Putamen (tissue), 1 donor: ENCODE measurements around the gene SPI1.

Source experiments
- DNase-seq: peaks from one replicate; pipeline ENCODE4 v3.0.0-alpha.2; 2016; ENCODE audit warnings: low spot score

SPI1 gene

DNA sequence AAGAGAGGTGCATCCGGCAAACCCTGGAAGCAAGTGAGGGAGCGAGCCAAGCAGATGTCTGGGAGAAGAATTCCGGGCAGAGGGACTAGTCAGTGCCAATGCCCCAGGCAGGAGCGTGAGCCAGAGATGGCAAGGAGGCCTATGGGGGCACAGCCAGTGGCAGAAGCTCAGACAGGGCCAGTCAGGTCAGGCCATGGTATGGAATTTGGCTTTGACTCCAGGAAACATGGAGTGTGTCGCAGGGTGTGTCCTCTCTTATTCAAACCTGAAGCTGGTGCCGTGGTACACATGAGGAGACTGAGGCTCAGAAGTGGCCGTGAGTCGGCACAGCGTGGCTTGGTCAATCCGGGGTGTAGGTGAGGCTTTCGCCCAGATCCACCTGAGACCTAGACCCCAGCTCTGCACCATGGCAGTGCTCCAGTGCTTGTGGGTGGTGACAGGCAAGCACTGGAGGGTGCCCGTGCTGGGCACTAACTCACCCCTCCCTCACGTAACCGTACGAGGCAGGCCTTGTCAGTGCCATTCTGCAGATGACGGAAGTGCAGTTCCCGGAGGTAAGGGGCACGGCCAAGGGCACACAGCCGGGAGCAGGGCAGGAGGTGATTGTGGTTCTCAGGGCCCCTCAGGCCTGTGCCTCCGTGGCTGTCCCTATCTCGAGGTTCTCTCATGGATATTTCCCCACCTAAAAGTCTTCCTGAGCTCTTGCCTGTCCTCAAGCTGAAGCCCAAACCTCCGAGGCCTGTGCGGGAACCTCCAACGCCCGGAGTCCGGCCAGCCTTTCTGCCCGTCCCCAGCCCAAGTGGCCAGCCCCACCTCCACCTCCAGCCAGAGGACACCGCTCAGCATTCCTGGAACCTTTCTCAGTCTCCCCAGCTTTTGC lies 10.6 kb upstream of the SPI1 start:
- no peak for DNase-seq

DNA sequence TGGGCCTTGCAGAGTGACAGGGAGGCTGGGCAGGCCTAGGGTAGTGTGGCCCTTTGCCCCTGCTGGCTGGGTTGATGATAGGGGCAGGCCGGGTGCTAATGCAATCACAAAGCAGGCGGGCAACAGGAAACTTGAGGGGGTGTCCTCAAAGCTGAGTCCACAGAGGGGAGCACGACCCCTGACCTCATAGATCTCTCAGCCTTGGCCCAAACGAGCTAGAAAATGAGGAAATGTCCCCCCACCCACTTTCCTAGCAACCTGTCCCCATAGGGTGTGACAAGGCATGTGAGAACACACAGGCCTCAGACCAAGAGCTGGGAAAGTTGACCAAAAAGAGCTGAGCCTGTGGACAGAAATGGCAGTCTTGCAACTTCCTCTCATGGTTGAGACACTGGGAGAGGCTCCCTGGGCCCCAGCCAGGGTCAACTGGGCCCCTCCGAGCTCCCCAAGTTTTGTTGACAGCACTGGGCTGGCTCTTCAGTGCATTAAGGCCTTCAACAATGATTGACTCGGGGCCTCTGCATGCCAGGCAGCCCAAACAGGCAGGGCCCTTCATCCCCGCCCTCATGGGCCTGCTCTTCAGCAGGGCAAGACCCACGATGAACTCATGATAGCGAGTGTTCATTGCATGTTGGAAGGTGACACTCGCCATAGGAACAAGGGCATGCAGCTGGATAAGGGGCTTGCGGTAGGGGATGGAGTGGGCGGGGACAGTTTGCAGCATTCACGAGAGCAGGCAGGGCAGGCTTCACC lies 9.8 kb upstream of the SPI1 start:
- DNase-seq: no peak

DNA sequence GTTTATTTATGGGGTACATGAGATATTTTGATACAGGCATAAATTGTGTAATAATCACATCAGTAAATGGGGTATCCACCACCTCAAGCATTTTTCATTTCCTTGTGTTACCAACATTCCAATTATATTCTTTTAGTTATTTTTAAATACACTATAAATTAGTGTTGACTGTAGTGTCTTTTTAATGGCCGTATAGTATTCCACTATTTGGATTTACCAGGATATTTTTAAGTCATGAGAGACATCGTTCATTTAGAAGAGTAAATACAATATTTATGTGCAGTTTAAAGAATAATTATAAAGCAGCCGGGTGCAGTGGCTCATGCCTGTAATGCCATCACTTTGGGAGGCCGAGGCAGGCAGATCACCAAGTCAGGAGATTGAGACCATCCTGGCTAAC lies 6.2 kb upstream of the SPI1 start:
- no peak for DNase-seq

DNA sequence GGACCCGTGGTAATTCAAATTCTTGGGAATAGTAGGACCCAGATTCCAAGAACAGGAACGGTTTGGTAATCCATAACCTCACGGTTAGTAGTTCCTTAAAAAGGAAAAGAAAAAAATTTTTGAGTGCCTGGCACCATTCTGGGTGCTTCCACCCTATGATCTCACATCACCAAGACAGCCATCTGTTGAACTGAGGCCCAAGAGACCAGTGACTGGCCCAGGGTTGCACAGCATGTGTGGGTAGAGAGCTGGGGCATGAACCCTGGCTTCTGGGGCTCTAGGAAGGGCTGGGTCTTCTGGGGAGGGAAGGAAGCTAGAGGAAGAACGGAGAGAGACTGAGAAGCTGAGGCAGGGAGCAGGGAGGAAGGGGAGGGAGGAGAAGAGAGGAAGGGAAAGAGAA lies 4.7 kb upstream of the SPI1 start:
- DNase-seq: no peak

DNA sequence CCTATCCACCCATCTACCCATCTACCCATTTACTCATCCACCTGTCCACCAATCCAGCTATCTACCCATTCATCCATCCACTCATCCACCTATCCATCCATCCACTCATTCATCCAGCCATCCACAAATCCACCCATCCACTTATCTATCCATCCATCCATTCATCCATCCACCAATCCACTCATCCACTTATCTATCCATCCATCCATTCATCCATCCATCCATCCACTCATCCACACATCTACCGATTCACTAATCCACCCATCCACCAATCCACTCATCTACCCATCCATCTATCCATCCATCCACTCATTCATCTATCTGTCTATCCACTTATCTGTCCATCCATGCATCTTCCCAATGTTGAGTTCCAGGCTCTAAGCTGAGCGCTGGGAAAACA lies 1.7 kb upstream of the SPI1 start:
- no peak for DNase-seq

DNA sequence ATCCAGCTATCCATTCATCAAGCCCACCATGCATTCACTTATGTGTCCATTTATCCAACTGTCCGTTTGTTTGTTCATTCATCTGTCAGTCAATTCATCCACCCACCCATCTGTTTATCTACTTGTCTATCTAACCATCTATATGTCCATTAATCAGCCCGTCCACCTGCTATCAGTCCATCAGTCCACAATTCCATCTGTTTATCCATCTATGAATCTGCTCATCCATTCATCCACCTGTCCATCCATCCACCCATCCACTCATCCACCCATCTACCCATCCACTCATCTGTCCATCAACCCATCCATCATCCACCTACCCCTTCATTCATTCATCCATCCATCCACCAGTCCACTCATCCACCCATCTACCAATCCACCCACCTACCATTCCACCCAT lies 970 bp upstream of the SPI1 start:
- no peak for DNase-seq

DNA sequence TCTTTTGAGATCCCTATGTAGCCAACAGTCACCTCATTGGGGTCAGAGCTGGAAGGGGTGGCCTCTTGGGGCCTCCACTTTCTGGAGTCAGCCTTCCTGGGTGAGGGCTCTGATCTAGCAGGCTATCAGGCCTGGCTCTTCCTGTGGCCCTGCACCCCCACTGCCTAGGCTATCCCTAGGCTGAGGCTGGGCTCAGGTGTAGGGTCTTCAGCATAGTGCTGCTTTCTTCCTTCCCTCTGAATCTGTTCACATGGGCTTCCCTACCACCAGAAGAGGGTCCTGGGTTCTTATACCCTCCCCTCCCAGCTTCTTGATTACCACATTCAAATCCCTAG lies 456 bp upstream of the SPI1 start:
- no peak for DNase-seq

DNA sequence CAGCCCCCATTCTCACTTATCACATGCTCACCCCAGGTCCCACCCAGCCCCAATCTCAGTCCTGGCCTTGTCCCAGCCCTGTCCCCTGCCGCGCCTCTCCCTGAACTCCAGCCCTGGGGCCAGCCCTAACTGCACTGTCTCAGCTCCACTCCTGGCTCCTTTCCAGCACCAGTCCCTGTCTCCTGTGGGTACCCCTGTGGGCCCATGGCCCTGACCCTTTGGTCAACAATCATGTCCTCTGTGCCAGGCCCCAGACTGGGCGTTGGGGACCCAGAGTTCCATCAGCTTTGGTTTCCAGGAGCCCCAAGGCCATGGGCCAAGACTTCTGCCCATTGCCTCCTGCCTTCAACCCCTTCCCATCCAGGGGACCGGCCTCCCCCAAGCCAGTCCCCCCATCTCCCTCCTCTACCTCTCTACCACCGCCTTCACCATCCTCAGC lies 757 bp downstream of the SPI1 start:
- no peak for DNase-seq

DNA sequence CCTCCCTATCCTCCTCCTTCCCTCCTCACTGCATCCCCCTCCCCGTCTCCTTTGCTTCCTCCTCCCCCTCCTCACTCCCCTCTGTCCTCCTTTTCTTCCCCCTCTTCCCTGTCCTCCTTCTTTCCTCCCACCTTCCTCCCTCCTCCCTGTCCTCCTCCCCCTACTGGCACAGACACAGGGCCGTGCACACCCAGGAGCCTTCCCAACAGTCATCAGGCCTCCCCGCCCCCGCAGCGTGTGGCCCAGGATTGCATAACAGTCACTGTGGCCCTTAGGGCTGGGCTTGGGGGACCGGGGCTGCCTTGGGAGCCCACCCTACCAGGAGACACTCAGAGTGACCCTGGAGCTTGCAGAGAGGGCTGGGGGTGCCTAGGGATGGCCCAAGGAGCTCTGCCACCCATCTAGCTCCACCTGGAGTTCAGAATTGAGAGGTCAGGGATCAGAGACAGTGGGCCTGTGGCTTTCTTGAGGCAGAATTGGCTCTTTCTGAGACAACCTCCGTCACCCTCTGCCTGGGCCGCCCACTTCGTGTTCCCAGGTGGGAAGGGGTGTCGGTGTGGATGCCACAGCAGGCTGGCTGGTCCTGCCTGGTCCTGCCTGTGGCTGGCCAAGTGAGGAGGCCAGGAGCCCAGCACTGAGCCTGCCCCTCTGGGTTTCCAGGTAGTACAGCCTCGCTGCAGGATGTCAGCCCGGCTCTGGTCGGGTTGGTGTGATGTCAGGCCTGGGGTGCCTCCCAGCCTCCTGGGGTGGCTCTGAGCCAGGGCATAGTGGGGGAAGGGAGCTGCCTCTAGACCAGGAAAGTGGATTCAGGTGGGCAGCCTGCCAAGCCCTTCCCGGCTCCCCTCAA lies 1.6 kb downstream of the SPI1 start:
- DNase-seq: no peak

DNA sequence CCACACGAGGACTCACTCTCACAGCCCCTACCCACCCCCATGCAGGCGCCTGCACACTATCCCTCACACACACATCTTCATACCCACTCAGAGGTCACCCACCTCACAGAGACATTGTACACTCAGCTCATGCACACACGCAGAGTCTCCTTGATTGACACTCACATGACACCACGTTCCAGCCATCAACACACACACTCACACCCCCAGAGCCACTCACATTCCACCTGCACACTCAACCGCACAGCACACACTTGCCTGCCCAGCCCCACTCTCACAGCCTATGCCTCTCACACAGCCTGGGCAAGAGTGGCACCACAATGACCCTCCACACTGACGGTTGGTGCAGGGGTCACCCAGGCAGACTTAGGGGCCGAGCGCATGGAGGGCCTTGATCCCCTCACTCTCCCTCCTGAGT lies 2.2 kb downstream of the SPI1 start:
- DNase-seq: no peak

DNA sequence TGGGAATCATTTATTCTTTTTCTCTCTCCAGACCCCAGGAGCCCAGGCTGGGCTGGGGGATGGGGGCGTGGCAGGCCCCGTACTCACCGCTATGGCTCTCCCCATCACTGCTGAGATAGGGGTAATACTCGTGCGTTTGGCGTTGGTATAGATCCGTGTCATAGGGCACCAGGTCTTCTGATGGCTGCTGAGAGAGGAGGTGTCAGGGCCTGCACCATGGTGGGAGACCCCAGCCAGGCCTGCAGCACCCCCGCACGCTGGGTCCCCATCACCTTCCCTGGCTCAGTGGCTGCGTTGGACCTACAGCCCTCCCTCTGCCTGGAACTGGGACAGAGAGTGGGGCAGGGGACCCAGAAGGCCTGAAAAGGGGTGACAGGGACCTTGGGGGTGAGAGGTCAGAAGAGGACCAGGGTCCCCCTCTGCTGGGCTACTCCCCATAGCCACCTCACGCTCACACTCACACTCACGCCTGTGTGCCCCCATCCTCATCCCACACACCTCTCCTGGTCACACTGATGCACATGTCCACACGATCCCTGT lies 2.7 kb downstream of the SPI1 start:
- no peak for DNase-seq

DNA sequence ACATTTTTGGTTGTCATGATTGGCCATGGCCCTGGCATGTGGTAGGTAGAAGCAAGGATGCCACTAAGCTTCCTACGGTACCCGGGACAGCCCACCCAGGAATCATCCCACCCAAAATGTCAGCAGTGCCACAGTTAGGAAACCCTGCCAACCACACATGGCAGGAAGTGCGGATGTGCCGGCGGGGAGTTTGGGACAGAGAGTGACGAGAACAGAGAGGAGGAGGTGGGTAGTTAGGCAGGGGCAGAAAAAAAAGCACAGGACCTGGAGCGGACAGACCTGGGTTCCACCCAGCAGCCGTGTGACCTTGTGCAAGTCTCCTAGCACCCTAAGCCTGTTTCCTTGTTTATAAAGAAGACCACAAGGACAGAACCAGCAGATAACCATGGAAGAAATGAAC lies 3.3 kb downstream of the SPI1 start:
- DNase-seq: no peak

DNA sequence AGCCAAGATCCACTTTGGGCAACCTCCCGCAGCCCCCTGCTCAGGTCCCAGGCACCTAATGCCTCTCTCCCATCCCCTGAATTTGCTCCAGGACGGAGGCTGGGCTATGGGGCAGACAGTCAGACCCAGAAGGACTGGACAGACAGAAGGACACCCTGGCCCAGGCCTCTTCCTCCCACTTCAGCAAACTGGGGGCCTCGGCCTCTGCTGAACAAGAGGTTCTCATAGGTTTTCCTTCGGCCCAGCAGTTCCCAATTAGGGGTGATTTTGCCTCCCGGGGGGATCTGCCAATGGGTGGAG lies 3.7 kb downstream of the SPI1 start:
- no peak for DNase-seq

DNA sequence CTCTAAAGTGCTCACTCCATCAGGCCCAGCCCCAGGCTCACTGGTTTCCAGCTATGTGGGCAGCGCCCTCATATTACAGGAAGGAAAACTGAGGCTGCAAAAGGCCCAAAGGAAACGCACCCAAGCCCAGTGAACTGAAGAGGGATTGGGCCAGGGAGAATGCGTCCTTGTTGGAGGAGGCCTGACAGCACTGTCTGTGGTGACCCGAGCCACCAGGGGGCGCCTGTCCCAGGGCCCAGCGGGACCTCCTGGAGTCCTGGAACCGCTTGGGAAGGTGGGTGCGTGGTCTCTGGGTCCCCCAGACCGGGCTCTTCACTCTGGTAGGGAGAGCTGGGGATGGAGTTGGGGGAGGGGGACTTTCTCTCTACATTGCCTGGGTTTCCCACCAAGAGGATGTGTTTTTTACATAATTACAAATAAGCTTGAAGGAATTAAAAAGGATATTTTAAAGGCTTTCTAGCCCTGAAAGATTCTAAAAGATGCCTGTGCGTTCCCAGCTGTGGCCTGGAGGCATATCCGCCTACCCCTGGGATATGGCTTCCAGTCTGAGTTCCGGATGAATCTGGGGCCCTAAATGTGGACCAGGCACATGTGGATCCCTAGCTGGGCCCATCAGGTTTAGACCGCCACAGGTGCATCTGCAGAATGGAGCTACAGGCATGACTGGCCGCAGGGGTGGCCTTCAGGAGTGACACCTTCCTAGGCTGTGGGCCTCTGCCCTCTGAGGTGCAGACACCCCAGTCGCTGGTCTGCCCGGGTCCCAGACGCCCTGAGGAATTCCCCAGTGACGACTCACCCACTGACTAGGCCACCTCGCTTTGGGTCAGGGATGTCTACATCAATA lies 4.2 kb downstream of the SPI1 start:
- peak; percentile 56 for DNase-seq

DNA sequence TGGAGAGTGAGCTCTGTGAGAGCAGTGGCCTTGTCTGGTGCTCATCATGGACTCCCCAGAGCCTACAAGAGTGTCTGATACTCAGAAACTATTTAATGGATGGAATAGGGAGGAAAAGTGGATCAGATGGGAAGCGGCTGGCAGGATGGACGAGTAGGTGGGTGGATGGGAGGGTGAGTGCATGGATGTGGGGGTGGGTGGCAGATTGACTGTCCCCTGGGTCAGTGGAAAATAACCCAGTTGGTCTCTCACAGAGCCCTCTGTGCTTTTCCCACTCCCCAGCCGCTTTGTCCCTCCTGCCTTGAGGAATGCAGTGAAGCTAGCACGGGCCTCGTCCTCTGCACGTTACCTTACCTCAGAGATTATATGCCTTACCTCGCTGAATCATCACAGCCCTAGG lies 5.9 kb downstream of the SPI1 start:
- no peak for DNase-seq

DNA sequence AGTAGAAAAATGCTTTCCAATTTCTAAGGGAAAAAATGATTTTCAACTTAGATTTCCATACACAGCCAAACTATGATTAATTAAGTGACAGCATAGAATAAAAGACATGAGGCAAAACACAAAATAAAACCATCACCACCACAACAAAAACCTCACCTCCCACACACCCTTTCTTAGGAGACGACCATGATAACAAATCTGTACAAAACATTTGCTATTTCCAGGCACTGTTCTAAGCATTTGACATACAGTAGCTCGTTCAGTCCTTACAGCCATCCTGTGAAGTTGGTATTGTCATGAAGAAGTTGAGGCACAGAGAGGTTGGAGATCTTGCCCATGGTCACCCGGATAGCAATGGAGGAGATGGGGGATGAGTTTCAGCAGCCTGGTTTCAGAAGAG lies 8.7 kb downstream of the SPI1 start:
- DNase-seq: no peak

DNA sequence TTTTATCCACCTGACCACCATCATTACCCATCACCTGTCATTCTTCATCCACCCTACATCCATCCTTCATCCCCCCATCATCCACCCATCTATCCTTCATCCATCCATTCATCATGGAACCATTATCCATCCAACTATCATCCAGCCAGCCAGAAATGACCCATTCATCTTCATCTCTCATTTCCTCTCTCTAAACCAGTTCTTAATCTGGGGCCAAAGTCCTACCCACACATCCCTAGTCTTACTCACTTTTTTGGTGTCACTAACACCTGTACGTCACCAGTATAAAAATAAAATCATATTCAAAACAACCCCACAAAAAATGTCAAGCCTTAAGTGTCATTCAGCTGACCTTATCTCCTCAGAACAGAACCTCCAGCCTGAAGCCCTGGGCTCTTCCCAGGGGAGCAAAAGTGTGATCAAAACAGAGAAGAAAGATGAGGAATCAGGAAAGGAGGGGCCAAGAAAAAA lies 12.3 kb downstream of the SPI1 start:
- no peak for DNase-seq

DNA sequence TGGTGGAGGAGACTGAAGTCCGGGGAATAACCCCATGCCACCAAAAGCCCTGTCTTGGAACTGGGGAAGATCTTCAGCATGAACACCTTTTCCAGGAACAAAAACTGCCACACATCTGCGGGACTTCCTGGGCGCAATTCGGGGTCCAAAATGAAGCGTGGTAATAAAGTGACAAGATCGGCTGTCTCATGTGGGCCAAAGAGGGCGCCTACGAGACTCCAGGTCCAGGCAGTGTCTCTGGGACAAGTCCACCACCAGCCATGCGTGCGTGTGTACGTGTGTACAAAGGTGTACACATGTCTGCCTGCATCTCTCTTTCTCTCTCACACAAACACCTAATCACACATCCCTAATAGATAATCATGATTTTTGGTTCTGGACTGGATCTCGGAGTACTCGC lies 16.9 kb downstream of the SPI1 start:
- DNase-seq: no peak

DNA sequence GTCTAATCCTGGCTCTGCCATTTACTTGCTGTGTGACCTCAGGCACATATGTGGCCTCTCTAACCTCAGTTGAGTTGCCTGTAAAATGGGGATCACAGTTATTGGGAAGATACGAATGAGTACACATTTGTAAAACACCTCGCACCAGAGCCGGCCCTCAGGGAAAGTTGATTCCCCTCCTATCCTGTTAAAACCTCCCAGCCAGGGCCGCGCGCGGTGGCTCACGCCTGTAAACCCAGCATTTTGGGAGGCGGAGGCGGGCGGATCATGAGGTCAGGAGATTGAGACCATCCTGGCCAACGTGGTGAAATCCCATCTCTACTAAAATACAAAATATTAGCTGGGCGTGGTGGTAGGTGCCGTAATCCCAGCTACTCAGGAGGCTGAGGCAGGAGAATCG lies 18.0 kb downstream of the SPI1 start:
- no peak for DNase-seq

DNA sequence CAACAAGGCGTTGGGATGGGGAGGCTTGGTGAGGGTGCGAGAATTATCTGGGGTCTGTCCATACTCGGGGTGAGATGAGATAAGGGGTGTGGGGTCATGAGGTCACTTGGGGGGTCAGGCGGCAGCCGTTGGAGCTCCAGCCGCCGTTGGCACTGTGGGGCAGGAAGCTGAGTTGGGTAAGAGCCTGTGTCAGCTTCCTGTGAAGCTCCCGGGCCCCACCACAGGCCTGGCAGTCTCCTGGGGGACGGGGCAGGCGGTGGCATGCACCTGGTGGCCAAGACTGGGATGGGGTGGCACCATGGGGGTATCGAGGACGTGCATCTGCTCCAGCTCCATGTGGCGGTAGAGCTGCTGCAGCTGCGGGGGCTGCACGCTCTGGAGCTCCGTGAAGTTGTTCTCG lies 18.8 kb downstream of the SPI1 start:
- DNase-seq: no peak

DNA sequence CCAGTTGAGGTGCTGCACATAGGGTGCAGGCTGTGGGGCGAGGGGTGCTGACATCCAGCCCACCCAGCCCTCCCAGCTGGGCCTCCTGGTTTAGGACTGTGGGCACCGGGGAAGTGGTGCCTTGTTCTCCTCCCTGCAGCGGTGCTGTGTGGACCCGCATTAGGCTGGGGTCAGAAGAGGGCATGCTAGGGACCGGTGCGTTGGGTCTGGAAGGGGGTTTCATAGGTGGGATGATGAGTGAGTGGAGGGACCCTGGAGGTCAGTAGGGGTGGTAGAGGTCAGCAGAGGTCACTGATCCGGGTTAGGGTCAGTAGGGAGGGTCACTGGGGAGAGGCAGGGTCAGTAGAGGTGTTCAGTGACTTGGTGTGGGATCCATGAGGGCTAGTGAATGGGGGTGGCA lies 19.2 kb downstream of the SPI1 start:
- DNase-seq: no peak

DNA sequence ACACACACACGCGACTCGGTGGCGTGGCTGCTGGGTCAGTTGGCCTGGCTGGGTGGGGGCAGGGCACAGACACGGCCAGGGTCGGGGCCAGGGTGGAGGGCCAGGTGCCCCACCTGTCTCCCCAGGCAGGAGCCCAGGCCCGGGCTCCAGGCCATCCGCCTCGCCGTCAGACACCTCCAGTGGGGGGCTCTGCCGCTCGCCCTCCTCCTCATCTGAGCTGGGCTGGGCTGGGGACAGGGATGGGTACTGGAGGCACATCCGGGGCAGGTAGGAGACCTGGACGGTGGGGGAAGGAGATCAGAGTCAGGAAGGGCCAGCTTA lies 19.7 kb downstream of the SPI1 start:
- no peak for DNase-seq
